Peyer's patch (tissue), 4 donors: ENCODE results near the gene SMPD1.

Source experiments
- CTCF ChIP-seq, 6 experiments: fragments of 450-650 bp in 4 of 6; fragments of 200-600 bp in 2 of 6; sonication (generic) in 1 of 6; IDR thresholded peaks; one replicate each; pipeline ENCODE4 v1.5.1; 2017 to 2019; ENCODE audit warnings: antibody characterized with exemption in 6 of 6, mild to moderate bottlenecking in 3 of 6, moderate library complexity in 1 of 6
- POLR2A ChIP-seq, 2 donors: fragments of 450-650 bp; IDR thresholded peaks; one replicate each; pipeline ENCODE4 v1.5.1; 2017; ENCODE audit warnings: antibody characterized with exemption in 2 of 2, mild to moderate bottlenecking in 2 of 2, moderate library complexity in 2 of 2

DNA sequence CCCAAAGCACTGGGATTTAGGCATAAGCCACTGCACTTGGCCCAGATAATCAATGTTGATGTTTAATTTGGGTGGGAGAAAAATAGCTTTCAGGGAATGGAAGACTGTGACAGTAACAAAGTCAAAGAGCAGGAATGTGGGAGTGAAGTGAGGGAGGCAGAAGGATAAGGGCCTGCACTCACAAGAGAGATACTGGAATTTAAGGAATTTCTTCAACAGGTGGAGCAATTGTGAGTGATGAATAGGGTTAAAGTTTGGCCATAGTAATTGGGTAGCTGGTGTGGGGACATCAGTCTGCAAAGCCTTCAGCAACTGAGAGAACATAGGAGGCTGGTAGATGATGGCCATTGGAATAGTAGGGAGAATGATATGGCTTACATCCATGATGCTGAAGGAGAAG is 37.2 kb downstream of the SMPD1 start:
- TF ChIP-seq CTCF (IDR thresholded peaks at IDR 0.05) (no peak), POLR2A (IDR thresholded peaks at IDR 0.05) (no peak)
